Type B pancreatic cell (in vitro differentiated cells): ENCODE results near the gene NRDE2. TPM values are rescaled to one million over a fixed set of nuclear protein-coding genes. Genes with fewer than 3 reads are reported as not detected.

Experiments
- DNase-seq: peaks from one replicate; pipeline ENCODE4 v3.0.0; 2021; ENCODE audit warnings: mixed read lengths; ENCODE audit not compliant: unreplicated experiment; ENCODE audit errors: extremely low spot score
- H3K27ac Mint-ChIP-seq: 2 replicates; pipeline ENCODE4 v1.8.0; 2021; ENCODE audit warnings: mild to moderate bottlenecking, mixed read lengths
- H3K27me3 Mint-ChIP-seq: 2 replicates; pipeline ENCODE4 v1.8.0; 2021; ENCODE audit warnings: mixed read lengths
- H3K36me3 Mint-ChIP-seq: 2 replicates; pipeline ENCODE4 v1.8.0; 2021; ENCODE audit warnings: mixed read lengths
- H3K4me1 Mint-ChIP-seq: one replicate; pipeline ENCODE4 v1.8.0; 2021; ENCODE audit warnings: mixed read lengths; ENCODE audit not compliant: unreplicated experiment
- H3K4me3 Mint-ChIP-seq: 2 replicates; pipeline ENCODE4 v1.8.0; 2021; ENCODE audit warnings: mild to moderate bottlenecking, mixed read lengths
- H3K9me3 Mint-ChIP-seq: 2 replicates; pipeline ENCODE4 v1.8.0; 2021; ENCODE audit warnings: mixed read lengths
- CTCF ChIP-seq: fragments of 200-600 bp; sonication (generic); conservative IDR thresholded peaks from 2 replicates; pipeline ENCODE4 v1.5.0; 2021; ENCODE audit warnings: antibody characterized with exemption, mild to moderate bottlenecking
- total RNA-seq: library from RNA; stranded (reverse); gene quantifications from 2 replicates; pipeline ENCODE4 v1.2.1, GENCODE V29; 2021; ENCODE audit warnings: low replicate concordance

NRDE2 gene
- total RNA-seq, 1 donor from 2014 or later = 22.8 TPM

- no peak for DNase-seq
- TF ChIP-seq CTCF = no peak
- Mint-ChIP-seq H3K27ac (no peak overlapping the region), H3K4me1 (no peaks in the 10 kb centered on the region), H3K4me3 (no peak overlapping the region), H3K9me3 (no peaks in the 10 kb centered on the region), H3K36me3 (peaks cover 18% of the 10 kb centered on the region), H3K27me3 (no peaks in the 10 kb centered on the region)
Observed at GRCh38 chr14:90295870-90296516, 35.7 kb downstream of the NRDE2 start.

GRCh38 chr14:90294872-90295271 is 36.9 kb downstream of the NRDE2 start:
- DNase-seq = no peak
- H3K36me3 Mint-ChIP-seq = peaks cover 19% of the 10 kb centered on the region
- no peaks in the 10 kb centered on the region for H3K4me1 Mint-ChIP-seq
- H3K27me3 Mint-ChIP-seq = no peaks in the 10 kb centered on the region
- H3K27ac Mint-ChIP-seq = no peak overlapping the region
- no peak for TF ChIP-seq CTCF
- H3K4me3 Mint-ChIP-seq = no peak overlapping the region
- H3K9me3 Mint-ChIP-seq = no peaks in the 10 kb centered on the region

GRCh38 chr14:90293766-90294730 is 37.7 kb downstream of the NRDE2 start:
- no peak for TF ChIP-seq CTCF
- H3K27me3 Mint-ChIP-seq = no peaks in the 10 kb centered on the region
- no peak overlapping the region for H3K27ac Mint-ChIP-seq
- H3K4me3 Mint-ChIP-seq = no peak overlapping the region
- H3K36me3 Mint-ChIP-seq = peaks cover 19% of the 10 kb centered on the region
- no peak for DNase-seq
- H3K9me3 Mint-ChIP-seq = no peaks in the 10 kb centered on the region
- no peaks in the 10 kb centered on the region for H3K4me1 Mint-ChIP-seq

GRCh38 chr14:90291699-90292098 is 40.0 kb downstream of the NRDE2 start:
- peaks cover 16% of the 10 kb centered on the region for H3K36me3 Mint-ChIP-seq
- no peaks in the 10 kb centered on the region for H3K27me3 Mint-ChIP-seq
- peaks cover 7% of the 10 kb centered on the region for H3K4me1 Mint-ChIP-seq
- DNase-seq = no peak
- no peak overlapping the region for H3K4me3 Mint-ChIP-seq
- no peaks in the 10 kb centered on the region for H3K9me3 Mint-ChIP-seq
- no peak overlapping the region for H3K27ac Mint-ChIP-seq
- no peak for TF ChIP-seq CTCF

- H3K36me3 Mint-ChIP-seq = peaks cover 21% of the 10 kb centered on the region
Observed at GRCh38 chr14:90290337-90291011, 41.3 kb downstream of the NRDE2 start.

More at GRCh38 chr14:90290337-90291011, 41.3 kb downstream of the NRDE2 start:
- no peak overlapping the region for H3K4me3 Mint-ChIP-seq
- DNase-seq = no peak
- H3K4me1 Mint-ChIP-seq = peaks cover 7% of the 10 kb centered on the region
- H3K27ac Mint-ChIP-seq = no peak overlapping the region
- H3K27me3 Mint-ChIP-seq = no peaks in the 10 kb centered on the region
- H3K9me3 Mint-ChIP-seq = no peaks in the 10 kb centered on the region
- no peak for TF ChIP-seq CTCF
